Transverse colon (tissue), 4 donors: Measurements from ENCODE around the gene CYP2B6.

ENCODE experiments used
- CTCF ChIP-seq, 5 experiments: fragments of 200-600 bp in 3 of 5; fragments of 450-650 bp in 2 of 5; sonication (generic) in 3 of 5; IDR thresholded peaks; 1 replicate in 2 of 5; 2 replicates in 3 of 5; pipeline ENCODE4 v1.5.1; 2016 to 2017; ENCODE audit warnings: antibody characterized with exemption in 5 of 5, inconsistent platforms in 3 of 5, mild to moderate bottlenecking in 2 of 5, moderate library complexity in 1 of 5
- EP300 ChIP-seq: sonication (generic); formaldehyde crosslinking; IDR thresholded peaks from one replicate; pipeline ENCODE4 v1.6.1; 2017; ENCODE audit warnings: antibody characterized with exemption, low read depth
- POLR2A ChIP-seq: fragments of 450-650 bp; IDR thresholded peaks from one replicate; pipeline ENCODE4 v1.6.1; 2016; ENCODE audit warnings: antibody characterized with exemption, mild to moderate bottlenecking, moderate library complexity
- POLR2AphosphoS5 ChIP-seq, 3 donors: sonication (generic); formaldehyde crosslinking; IDR thresholded peaks; one replicate each; pipeline ENCODE4 v1.6.1; 2016; ENCODE audit warnings: antibody characterized with exemption in 3 of 3

- TF ChIP-seq CTCF (IDR thresholded peaks at IDR 0.05) (no peak), POLR2A (no peak), EP300 (no peak), POLR2AphosphoS5 (IDR thresholded peaks at IDR 0.05) (no peak)
Observed at GRCh38 chr19:41016488-41017071, 25.5 kb downstream of the CYP2B6 start.
